HG03139 (cell line): ENCODE results near the gene DUOX1.

Experiments
- ATAC-seq: cut with Tn5 transposase; IDR thresholded peaks from one replicate; pipeline ENCODE4 v1.9.1; 2021; ENCODE audit not compliant: unreplicated experiment

The DUOX1 gene

GRCh38 chr15:45139770-45140169 is 10.0 kb downstream of the DUOX1 start:
- ATAC-seq, result no peak

- no peak for ATAC-seq
Measured at GRCh38 chr15:45140557-45141250, 10.9 kb downstream of the DUOX1 start.

GRCh38 chr15:45141386-45141785 is 11.6 kb downstream of the DUOX1 start:
- ATAC-seq, result no peak

- ATAC-seq, result no peak
Measured at GRCh38 chr15:45143056-45143455, 13.3 kb downstream of the DUOX1 start.

GRCh38 chr15:45143946-45144345 is 14.2 kb downstream of the DUOX1 start:
- ATAC-seq, result no peak

GRCh38 chr15:45144775-45145174 is 15.0 kb downstream of the DUOX1 start:
- no peak for ATAC-seq

GRCh38 chr15:45146405-45146804 is 16.6 kb downstream of the DUOX1 start:
- no peak for ATAC-seq

GRCh38 chr15:45147606-45148005 is 17.8 kb downstream of the DUOX1 start:
- no peak for ATAC-seq

GRCh38 chr15:45148076-45149059 is 18.6 kb downstream of the DUOX1 start:
- no peak for ATAC-seq

GRCh38 chr15:45149060-45149459 is 19.3 kb downstream of the DUOX1 start:
- ATAC-seq, result no peak

GRCh38 chr15:45150481-45150880 is 20.7 kb downstream of the DUOX1 start:
- ATAC-seq, result no peak

GRCh38 chr15:45150997-45151396 is 21.2 kb downstream of the DUOX1 start:
- no peak for ATAC-seq

GRCh38 chr15:45151998-45152828 is 22.4 kb downstream of the DUOX1 start:
- ATAC-seq, result no peak

- no peak for ATAC-seq
Measured at GRCh38 chr15:45155739-45156138, 25.9 kb downstream of the DUOX1 start.

GRCh38 chr15:45156744-45157455 is 27.1 kb downstream of the DUOX1 start:
- ATAC-seq, result no peak

GRCh38 chr15:45157974-45158373 is 28.2 kb downstream of the DUOX1 start:
- no peak for ATAC-seq

GRCh38 chr15:45161666-45162065 is 31.9 kb downstream of the DUOX1 start:
- ATAC-seq, result no peak

GRCh38 chr15:45162771-45163507 is 33.1 kb downstream of the DUOX1 start:
- ATAC-seq, result no peak

- no peak for ATAC-seq
Measured at GRCh38 chr15:45163508-45163856, 33.7 kb downstream of the DUOX1 start.

- no peak for ATAC-seq
Measured at GRCh38 chr15:45164914-45165313, 35.1 kb downstream of the DUOX1 start.
